ENCODE results near the gene TTC21A.

GRCh38 chr3:39149059-39149455 lies 41.6 kb downstream of the TTC21A start:
- TF ChIP-seq CTCF (IDR thresholded peaks at IDR 0.05; ENCODE audit: low read depth, low read length): no peak
- no peak for TF ChIP-seq POLR2A (IDR thresholded peaks at IDR 0.05; ENCODE audit: extremely low read depth, insufficient read length)
- no peak for TF ChIP-seq MAX (IDR thresholded peaks at IDR 0.05; ENCODE audit: low read depth, low read length)
- TF ChIP-seq MYC (IDR thresholded peaks at IDR 0.05; ENCODE audit: low read depth, low read length): no peak
